ENCODE results near the gene CEACAM16.

- TF ChIP-seq, protein P1, sequence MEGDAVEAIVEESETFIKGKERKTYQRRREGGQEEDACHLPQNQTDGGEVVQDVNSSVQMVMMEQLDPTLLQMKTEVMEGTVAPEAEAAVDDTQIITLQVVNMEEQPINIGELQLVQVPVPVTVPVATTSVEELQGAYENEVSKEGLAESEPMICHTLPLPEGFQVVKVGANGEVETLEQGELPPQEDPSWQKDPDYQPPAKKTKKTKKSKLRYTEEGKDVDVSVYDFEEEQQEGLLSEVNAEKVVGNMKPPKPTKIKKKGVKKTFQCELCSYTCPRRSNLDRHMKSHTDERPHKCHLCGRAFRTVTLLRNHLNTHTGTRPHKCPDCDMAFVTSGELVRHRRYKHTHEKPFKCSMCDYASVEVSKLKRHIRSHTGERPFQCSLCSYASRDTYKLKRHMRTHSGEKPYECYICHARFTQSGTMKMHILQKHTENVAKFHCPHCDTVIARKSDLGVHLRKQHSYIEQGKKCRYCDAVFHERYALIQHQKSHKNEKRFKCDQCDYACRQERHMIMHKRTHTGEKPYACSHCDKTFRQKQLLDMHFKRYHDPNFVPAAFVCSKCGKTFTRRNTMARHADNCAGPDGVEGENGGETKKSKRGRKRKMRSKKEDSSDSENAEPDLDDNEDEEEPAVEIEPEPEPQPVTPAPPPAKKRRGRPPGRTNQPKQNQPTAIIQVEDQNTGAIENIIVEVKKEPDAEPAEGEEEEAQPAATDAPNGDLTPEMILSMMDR (IDR thresholded peaks at IDR 0.05), result no peak
- no peak for TF ChIP-seq POLR2A (IDR thresholded peaks at IDR 0.05)
These were observed 60.3 kb downstream of the CEACAM16 start for GRCh38 chr19:44759083-44759804.
